Left renal cortex interstitium (tissue), 4 donors: ENCODE data around the gene PARP6. TPM values are rescaled to one million over a fixed set of nuclear protein-coding genes. Genes with fewer than 3 reads are reported as not detected.

Source experiments
- DNase-seq, 4 donors: peaks; one replicate each; pipeline ENCODE4 v3.0.0-alpha.2; 2013; ENCODE audit warnings: low read depth in 4 of 4, low spot score in 2 of 4, missing footprints in 1 of 4
- polyA plus RNA-seq, 4 donors: library from polyadenylated mRNA; unstranded; fragments of 120-200 nt; gene quantifications; one replicate each; pipeline ENCODE4 v1.2.1, GENCODE V29; 2013; ENCODE audit not compliant: insufficient read length in 4 of 4

The PARP6 gene
- polyA plus RNA-seq, 4 donors = 60.4 to 150 (median 111) TPM

GRCh38 chr15:72235298-72235697, 37.1 kb downstream of the PARP6 start:
- DNase-seq = no peak

GRCh38 chr15:72233769-72234168, 38.6 kb downstream of the PARP6 start:
- DNase-seq = no peak

GRCh38 chr15:72231833-72232478, 40.4 kb downstream of the PARP6 start:
- peak in 1 of 4 donors; percentile 19 for DNase-seq

GRCh38 chr15:72231066-72231832, 41.1 kb downstream of the PARP6 start, which contains the start of gene PKM:
TSS of gene PKM (minus strand) at chr15:72231190. CDS start at chr15:72219097, 12,093 bp downstream.
- DNase-seq = peak; percentile 88 to 94 (median 93)

GRCh38 chr15:72230197-72231065, 41.9 kb downstream of the PARP6 start:
- peak; percentile 79 to 90 (median 84) for DNase-seq

GRCh38 chr15:72229947-72230196, 42.5 kb downstream of the PARP6 start:
- peak in 1 of 4 donors; percentile 3 for DNase-seq

- peak in 2 of 4 donors; percentile 9 to 17 for DNase-seq
These were observed 43.0 kb downstream of the PARP6 start for GRCh38 chr15:72229076-72229946.

GRCh38 chr15:72227720-72228119, 44.6 kb downstream of the PARP6 start:
- peak in 1 of 4 donors; percentile 7 for DNase-seq

- DNase-seq = no peak
These were observed 45.2 kb downstream of the PARP6 start for GRCh38 chr15:72227192-72227586.

GRCh38 chr15:72223278-72223677, 49.1 kb downstream of the PARP6 start:
- DNase-seq = no peak

GRCh38 chr15:72222393-72222792, 50.0 kb downstream of the PARP6 start:
- no peak for DNase-seq

- no peak for DNase-seq
These were observed 51.7 kb downstream of the PARP6 start for GRCh38 chr15:72220687-72221086.

- no peak for DNase-seq
These were observed 55.1 kb downstream of the PARP6 start for GRCh38 chr15:72217216-72217615.

GRCh38 chr15:72216079-72216478, 56.3 kb downstream of the PARP6 start:
- DNase-seq = no peak

- no peak for DNase-seq
These were observed 64.7 kb downstream of the PARP6 start for GRCh38 chr15:72207558-72208085.

- no peak for DNase-seq
These were observed 65.7 kb downstream of the PARP6 start for GRCh38 chr15:72206677-72207000.

- DNase-seq = no peak
These were observed 66.3 kb downstream of the PARP6 start for GRCh38 chr15:72205896-72206676.

- no peak for DNase-seq
These were observed 67.1 kb downstream of the PARP6 start for GRCh38 chr15:72205273-72205672.

GRCh38 chr15:72203507-72203837, 68.9 kb downstream of the PARP6 start:
- no peak for DNase-seq
